NT2/D1 (cell line): Measurements from ENCODE around the gene AK9.

Experiments used
- SUZ12 ChIP-seq: IDR thresholded peaks from 2 replicates; pipeline ENCODE4 v1.6.1; 2011; ENCODE audit not compliant: insufficient read length, insufficient read depth; ENCODE audit errors: extremely low read depth
- YY1 ChIP-seq: IDR thresholded peaks from 2 replicates; pipeline ENCODE4 v1.6.1; 2011; ENCODE audit not compliant: insufficient read length, insufficient read depth

DNA sequence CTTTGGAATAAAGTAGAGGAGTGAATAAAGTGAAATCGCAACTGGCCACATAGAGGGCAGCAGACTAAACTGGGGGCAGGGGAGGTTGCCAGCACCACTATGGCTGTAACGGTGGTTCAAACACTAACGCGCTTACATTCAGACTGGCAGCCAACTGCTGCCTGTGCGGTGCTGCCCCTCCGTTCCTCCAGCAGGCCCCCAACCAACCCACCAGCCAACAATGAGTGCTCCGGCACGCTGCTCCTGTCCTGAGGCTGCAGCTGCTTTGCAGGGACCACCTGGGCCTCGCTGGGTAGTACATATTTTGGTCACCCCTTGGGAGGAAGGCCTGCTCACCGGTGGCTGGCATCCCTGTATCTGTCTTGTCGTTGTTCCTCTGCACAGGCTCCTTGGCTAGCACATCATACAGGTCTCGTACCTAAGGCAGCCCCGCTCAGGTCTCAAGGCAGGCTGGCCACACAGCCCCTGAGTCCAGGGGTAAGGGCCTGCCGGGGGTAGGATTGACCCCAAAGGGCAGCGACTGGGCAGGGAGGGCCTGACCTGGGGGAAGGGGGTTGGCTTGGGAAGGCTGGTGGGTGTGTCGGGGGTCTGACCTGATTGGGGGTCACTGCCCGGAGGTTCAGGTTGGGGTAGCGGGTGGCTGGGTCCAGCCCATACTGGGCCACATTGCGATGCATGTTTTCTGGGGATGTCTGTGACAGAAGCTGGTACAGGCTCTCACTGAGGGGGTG, 241.8 kb downstream of the AK9 start:
- TF ChIP-seq YY1 (no peak), SUZ12 (no peak)
